Left ventricle myocardium inferior (tissue), 1 donor: Measurements from ENCODE around the gene HSPA4. TPM values are rescaled to one million over a fixed set of nuclear protein-coding genes. Genes with fewer than 3 reads are reported as not detected.
"Not testable (repeated sequence)": the region's sequence is repeated elsewhere in the genome, so short reads cannot be mapped to it uniquely, and the experiment has no call there.

ENCODE experiments used
- DNase-seq: peaks from one replicate; pipeline ENCODE4 v3.0.0-alpha.2; 2020
- H3K27ac ChIP-seq: fragments of 200-600 bp; replicated peaks from 2 replicates; pipeline ENCODE4 v1.8.0; 2021
- H3K27me3 ChIP-seq: fragments of 200-600 bp; 2 replicates; pipeline ENCODE4 v1.8.0; 2021; ENCODE audit warnings: low read depth
- H3K36me3 ChIP-seq: fragments of 200-600 bp; 2 replicates; pipeline ENCODE4 v1.8.0; 2021
- H3K4me1 ChIP-seq: fragments of 200-600 bp; 2 replicates; pipeline ENCODE4 v1.8.0; 2021
- H3K4me3 ChIP-seq: fragments of 200-600 bp; 2 replicates; pipeline ENCODE4 v1.8.0; 2021; ENCODE audit warnings: mild to moderate bottlenecking, moderate library complexity
- H3K9me3 ChIP-seq: fragments of 200-600 bp; replicated peaks from 2 replicates; pipeline ENCODE4 v1.8.0; 2021
- intact Hi-C: fragments of 100-400 bp; cut with micrococcal nuclease; formaldehyde crosslinking; loops from one replicate; pipeline ENCODE4 v1.11.0; 2022
- total RNA-seq: library from RNA; stranded (reverse); fragmentation: NEBNext Ultra II Directional; extraction: Animal tissue kit (Norgen Biotek cat#: 25700); gene quantifications from one replicate; pipeline ENCODE4 v1.2.1, GENCODE V29; 2021
- TF ChIP-seq, protein P1 (sequence below): fragments of 200-600 bp; IDR thresholded peaks from 2 replicates; pipeline ENCODE4 v1.8.0; 2021; ENCODE audit warnings: antibody characterized with exemption, mild to moderate bottlenecking, borderline replicate concordance
- donor health status: DM: no; HTN: yes; CAD: no; lungs with severe emphysema.

Gene HSPA4
- total RNA-seq, 1 donor from 2014 or later = 80.2 TPM

GRCh38 chr5:133034064-133034463 is 17.7 kb upstream of the HSPA4 start:
- Histone ChIP-seq H3K4me1 (no peaks in the 10 kb centered on the region), H3K9me3 (no peaks in the 10 kb centered on the region), H3K27ac (no peak overlapping the region), H3K4me3 (no peak overlapping the region), H3K36me3 (no peaks in the 10 kb centered on the region), H3K27me3 (no peaks in the 10 kb centered on the region)
- intact Hi-C loops = no loop called here
- TF ChIP-seq, protein P1, sequence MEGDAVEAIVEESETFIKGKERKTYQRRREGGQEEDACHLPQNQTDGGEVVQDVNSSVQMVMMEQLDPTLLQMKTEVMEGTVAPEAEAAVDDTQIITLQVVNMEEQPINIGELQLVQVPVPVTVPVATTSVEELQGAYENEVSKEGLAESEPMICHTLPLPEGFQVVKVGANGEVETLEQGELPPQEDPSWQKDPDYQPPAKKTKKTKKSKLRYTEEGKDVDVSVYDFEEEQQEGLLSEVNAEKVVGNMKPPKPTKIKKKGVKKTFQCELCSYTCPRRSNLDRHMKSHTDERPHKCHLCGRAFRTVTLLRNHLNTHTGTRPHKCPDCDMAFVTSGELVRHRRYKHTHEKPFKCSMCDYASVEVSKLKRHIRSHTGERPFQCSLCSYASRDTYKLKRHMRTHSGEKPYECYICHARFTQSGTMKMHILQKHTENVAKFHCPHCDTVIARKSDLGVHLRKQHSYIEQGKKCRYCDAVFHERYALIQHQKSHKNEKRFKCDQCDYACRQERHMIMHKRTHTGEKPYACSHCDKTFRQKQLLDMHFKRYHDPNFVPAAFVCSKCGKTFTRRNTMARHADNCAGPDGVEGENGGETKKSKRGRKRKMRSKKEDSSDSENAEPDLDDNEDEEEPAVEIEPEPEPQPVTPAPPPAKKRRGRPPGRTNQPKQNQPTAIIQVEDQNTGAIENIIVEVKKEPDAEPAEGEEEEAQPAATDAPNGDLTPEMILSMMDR = no peak
- DNase-seq = no peak

GRCh38 chr5:133035224-133035623 is 16.6 kb upstream of the HSPA4 start:
- H3K27me3 ChIP-seq = no peaks in the 10 kb centered on the region
- no peak for DNase-seq
- H3K9me3 ChIP-seq = no peaks in the 10 kb centered on the region
- no peak overlapping the region for H3K4me3 ChIP-seq
- intact Hi-C loops = no loop called here
- TF ChIP-seq, protein P1 = no peak
- H3K27ac ChIP-seq = no peak overlapping the region
- H3K36me3 ChIP-seq = no peaks in the 10 kb centered on the region
- no peaks in the 10 kb centered on the region for H3K4me1 ChIP-seq

DNA sequence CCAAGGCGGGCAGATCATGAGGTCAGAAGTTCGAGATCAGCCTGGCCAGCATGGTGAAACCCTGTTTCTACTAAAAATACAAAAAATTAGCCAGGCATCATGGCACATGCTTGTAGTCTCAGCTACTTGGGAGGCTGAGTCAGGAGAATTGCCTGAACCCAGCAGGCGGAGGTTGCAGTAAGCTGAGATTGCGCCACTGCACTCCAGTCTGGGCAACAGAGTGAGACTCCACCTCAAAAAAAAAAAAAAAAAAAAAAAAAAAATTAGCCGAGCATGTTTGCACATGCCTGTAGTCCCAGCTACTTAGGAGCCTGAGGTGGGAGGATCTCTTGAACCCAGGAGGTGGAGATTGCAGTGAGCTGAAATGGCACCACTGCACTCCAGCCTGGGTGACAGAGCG is 15.1 kb upstream of the HSPA4 start:
- H3K9me3 ChIP-seq, H3K36me3 ChIP-seq, H3K27ac ChIP-seq, intact Hi-C loops, H3K4me1 ChIP-seq, H3K4me3 ChIP-seq, H3K27me3 ChIP-seq, DNase-seq: not testable (repeated sequence)

GRCh38 chr5:133041157-133041784 is 10.5 kb upstream of the HSPA4 start:
- intact Hi-C loops = no loop called here
- Histone ChIP-seq H3K4me3 (no peak overlapping the region), H3K36me3 (no peaks in the 10 kb centered on the region), H3K27me3 (no peaks in the 10 kb centered on the region), H3K9me3 (no peaks in the 10 kb centered on the region), H3K27ac (no peak overlapping the region), H3K4me1 (no peaks in the 10 kb centered on the region)
- TF ChIP-seq, protein P1 = no peak
- no peak for DNase-seq

GRCh38 chr5:133041910-133042309 is 9.9 kb upstream of the HSPA4 start:
- Histone ChIP-seq H3K27ac (no peak overlapping the region), H3K36me3 (no peaks in the 10 kb centered on the region), H3K4me3 (no peak overlapping the region), H3K27me3 (no peaks in the 10 kb centered on the region), H3K9me3 (no peaks in the 10 kb centered on the region), H3K4me1 (no peaks in the 10 kb centered on the region)
- TF ChIP-seq, protein P1 = no peak
- DNase-seq = no peak
- intact Hi-C loops = no loop called here

DNA sequence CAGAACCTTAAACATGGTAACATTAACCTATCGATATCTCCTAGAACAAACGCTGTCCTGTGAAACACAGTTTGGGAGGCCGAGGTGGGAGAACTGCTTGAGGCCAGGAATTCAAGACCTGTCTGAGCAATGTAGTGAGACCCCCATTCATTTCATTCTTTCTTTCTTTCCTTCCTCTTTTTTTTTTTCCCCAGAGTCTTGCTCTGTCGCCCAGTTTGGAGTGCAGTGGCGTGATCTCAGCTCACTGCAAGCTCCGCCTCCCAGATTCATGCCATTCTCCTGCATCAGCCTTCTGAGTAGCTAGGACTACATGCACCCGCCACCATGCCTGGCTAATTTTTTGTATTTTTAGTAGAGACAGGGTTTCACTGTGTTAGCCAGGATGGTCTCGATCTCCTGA is 5.3 kb upstream of the HSPA4 start:
- intact Hi-C loops, H3K27me3 ChIP-seq, H3K36me3 ChIP-seq, H3K27ac ChIP-seq, H3K9me3 ChIP-seq, DNase-seq, H3K4me3 ChIP-seq: not testable (repeated sequence)
- peaks cover 26% of the 10 kb centered on the region for H3K4me1 ChIP-seq
